GM23338 (cell line): ENCODE measurements around the gene HTR1B.

Source experiments
- CREB1 ChIP-seq: fragments of 250-450 bp; sonication (Bioruptor Pico); IDR thresholded peaks from 2 replicates; pipeline ENCODE4 v1.5.0; 2020; ENCODE audit warnings: low read depth, mild to moderate bottlenecking, moderate library complexity
- CTCF ChIP-seq, 2 experiments: fragments of 200-600 bp in 1 of 2; sonication (generic) in 1 of 2; conservative IDR thresholded peaks; 2 replicates each; pipeline versions ENCODE4 v1.5.1 to v1.6.1; 2016 to 2017; ENCODE audit warnings: antibody characterized with exemption in 2 of 2, low read depth in 2 of 2, mild to moderate bottlenecking in 2 of 2, moderate library complexity in 1 of 2
- EZH2 ChIP-seq: fragments of 200-600 bp; sonication (generic); IDR thresholded peaks from one replicate; pipeline ENCODE4 v1.8.0; 2017; ENCODE audit warnings: antibody characterized with exemption, mild to moderate bottlenecking, low read depth; ENCODE audit not compliant: unreplicated experiment
- EZH2phosphoT487 ChIP-seq: fragments of 200-600 bp; sonication (generic); IDR thresholded peaks from one replicate; pipeline ENCODE4 v1.8.1; 2018; ENCODE audit warnings: antibody characterized with exemption; ENCODE audit not compliant: unreplicated experiment
- POLR2AphosphoS5 ChIP-seq: IDR thresholded peaks from 2 replicates; pipeline ENCODE4 v1.6.1; 2016; ENCODE audit warnings: antibody characterized with exemption, low read depth
- STAT1 ChIP-seq: IDR thresholded peaks from one replicate; pipeline ENCODE4 v1.6.1; 2016; ENCODE audit warnings: antibody characterized with exemption; ENCODE audit not compliant: unreplicated experiment

- TF ChIP-seq CREB1 (CRISPR knock-in tag) (no peak), POLR2AphosphoS5 (no peak), EZH2 (no peak), CTCF (conservative IDR thresholded peaks at IDR 0.05; ENCODE audit: low read depth in 2 of 2) (no peak), EZH2phosphoT487 (no peak), STAT1 (no peak)
Observed at GRCh38 chr6:77502981-77503380, 39.7 kb upstream of the HTR1B start.
